Amygdala (tissue), 56 donors: ENCODE measurements around the gene GAL3ST3.

Source experiments
- DNase-seq, 56 donors: peaks; one replicate each; lab custom pipeline; 2025; lab: John Stamatoyannopoulos, UW

GAL3ST3 gene

DNA sequence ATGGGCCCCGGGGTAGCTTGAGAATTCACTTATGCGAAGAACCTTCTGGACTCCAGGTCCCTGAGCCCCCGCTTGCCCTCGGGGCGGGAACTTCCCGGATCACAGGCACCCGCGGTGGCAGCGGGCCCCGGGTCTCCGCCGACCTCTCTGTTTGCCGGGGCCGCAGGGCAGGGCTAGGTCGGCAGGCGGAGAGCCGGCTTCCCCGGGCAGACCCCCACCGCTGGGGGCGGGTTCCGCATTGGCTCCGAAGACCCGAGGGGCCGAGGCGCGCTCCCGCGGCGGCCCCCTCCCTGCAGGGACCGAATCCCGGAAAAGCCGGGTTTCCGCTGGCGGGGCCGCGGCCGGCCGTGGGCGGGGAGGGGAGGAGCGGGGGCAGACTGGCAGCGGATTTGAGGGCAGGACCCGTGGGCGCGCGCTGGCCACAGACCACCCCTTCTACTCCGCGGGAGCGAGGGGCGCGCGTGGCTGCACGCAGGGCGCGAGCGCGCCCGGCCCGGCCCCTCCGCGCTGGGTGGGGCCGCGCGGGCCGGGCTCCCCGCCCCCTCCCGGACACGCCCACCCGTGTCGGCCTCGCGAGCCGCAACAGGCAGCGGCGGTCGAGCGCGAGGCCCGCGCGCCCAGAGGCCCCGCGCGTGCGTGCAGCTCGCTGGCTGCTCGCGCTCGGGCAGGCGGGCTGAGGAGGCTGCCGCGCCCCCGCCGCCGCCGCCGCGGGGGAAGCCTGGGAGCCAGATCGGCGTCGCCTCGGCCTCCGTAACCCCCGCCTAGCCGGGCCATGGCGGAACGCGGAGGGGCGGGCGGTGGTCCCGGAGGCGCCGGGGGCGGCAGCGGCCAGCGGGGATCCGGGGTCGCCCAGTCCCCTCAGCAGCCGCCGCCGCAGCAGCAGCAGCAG is 21.0 kb upstream of the GAL3ST3 start, which contains the start of gene PACS1:
Gene PACS1 (plus strand): TSS at position 558 of the 889 bp plus-strand sequence. CDS start 215 bp downstream, at position 773.
- DNase-seq: peak in 46 of 56 donors; percentile 23 to 85 (median 60)

DNA sequence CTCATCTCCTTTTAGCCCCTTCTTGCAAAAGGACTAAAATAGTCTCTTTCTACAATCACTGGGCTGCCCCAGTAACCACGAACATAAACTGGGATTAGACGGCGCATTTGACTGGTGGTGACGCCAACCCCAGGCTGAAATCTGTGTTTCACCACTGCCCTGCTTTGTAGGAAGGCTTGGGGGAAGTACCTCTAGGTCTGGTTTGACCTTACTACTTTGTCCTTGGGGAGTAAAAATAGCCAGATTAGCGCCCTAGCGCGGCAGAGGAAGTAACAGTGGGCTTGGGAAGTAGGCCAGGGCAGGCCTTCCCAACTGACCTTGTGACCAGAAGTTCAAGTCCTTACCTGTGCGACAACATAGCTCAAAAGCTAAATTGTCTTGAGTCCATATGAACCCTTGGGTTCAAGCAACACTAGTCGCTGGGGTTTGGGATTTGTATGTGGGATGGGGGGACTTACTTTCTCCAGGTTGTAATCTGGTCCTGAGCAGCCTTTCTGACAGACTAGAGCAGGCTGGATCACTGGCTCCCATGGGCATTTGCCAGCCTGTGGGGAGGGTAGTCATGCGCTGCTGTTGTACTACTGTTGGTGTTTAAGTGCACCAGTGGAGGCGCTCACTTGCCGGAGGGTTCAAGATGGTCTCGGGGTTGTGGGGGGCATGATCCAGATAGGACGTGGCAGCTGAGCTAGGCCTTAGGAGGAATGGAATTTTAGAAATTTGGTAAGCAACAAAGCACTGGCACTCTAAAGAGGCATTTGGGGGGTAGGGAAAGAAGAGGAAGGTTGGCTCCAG is 20.2 kb upstream of the GAL3ST3 start:
- peak in 24 of 56 donors; percentile 14 to 58 (median 47) for DNase-seq

DNA sequence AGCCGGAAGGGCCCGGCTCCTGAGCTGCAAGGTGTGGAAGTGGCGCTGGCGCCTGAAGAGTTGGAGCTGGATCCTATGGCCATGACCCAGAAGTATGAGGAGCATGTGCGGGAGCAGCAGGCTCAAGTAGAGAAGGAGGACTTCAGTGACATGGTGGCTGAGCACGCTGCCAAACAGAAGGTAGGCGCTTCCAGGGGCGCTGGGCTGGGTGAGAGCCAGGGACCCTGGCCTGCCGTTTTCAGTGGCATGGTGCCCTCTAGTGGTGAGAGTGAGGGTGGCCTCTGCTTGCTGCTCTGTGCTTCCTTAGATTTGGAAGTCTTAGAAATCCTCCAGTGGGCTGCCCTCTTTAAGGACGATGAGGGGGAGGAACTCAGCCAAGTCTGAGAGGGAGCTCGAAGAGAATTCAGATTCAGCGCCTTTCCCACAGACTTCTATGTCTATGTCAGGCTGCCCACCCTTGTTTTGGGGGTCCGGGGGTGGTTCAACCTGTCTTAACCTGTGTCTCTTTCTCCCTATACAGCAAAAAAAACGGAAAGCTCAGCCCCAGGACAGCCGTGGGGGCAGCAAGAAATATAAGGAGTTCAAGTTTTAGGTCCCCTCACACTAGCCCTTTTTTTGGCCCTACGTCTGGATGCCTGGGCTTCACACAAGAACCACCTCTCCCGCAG is 19.3 kb upstream of the GAL3ST3 start:
- peak in 42 of 56 donors; percentile 9 to 76 (median 38) for DNase-seq

DNA sequence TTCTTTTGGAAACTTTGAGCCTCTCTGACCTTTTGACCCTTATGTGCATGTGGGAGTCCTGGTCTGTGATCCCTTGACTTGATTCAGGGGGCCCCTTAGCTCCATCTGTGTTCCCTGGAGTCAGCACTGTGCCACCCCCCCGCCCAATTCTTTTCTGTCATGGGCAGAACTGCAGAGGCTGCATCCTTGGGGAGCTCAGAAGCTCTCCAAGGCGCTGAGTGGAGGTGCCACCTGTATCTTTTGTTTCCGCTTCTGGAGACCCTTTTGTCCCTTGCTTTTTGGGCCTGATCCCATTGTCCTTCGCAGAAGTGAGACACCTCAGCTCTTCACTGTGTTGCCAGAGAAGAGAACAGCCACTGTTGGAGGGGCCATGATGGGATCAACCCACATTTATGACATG is 18.7 kb upstream of the GAL3ST3 start:
- DNase-seq: no peak

DNA sequence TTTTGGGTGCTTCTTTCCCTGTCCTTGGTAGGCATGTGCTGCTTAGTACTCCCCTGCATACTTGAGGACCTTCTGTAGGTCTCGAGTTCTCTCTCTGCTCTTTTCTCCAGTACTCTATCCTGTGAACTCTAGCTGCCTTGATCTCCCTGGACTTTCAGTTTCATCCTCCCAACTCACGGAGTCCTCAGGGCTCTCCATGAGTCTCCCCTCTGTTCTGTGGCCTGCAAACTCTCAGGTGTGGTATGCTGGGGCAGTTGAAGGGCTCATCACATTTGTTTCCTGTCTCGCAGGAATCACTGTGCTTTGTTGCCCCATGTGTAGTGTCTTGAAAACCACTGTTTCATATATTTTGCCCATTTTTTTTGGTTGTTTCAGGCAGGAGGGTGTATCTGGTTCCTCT is 17.8 kb upstream of the GAL3ST3 start:
- no peak for DNase-seq

DNA sequence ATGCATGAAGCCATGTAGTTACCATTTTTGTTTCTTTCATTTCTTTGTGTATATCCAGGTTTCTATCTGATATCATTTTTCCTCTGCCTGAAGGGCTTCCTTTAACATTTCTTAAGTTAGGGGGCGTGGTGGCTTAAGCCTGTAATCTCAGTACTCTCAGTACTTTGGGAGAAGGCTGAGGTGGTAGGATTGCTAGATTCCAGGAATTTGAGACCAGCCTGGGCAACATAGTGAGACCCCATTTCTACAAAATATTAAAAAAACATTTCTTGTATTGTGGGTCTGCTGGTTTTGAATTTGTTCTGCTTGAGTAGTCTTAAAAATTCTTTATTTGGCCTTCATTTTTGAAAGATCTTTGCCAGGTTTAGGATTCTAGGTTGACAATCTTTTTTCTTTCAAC is 15.6 kb upstream of the GAL3ST3 start:
- DNase-seq: no peak

DNA sequence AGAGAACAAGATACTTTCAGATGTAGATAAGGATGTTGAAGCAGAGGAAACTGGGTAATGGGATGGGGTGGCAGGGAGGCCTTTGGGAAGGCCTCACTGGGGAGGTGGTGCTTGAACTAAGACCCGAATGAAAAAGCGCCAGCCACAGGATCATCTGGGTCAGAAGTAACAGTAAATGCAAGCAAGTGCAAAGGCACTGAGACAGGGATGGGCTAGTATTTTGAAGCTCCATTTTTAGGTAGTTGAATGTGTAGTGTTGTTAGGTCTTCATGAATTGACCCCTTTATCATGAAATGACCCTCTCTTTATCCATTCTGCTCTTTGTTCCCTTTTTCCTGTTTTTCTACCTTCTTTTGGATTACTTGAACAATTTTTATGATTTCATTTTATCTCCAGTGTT is 14.9 kb upstream of the GAL3ST3 start:
- DNase-seq: no peak

DNA sequence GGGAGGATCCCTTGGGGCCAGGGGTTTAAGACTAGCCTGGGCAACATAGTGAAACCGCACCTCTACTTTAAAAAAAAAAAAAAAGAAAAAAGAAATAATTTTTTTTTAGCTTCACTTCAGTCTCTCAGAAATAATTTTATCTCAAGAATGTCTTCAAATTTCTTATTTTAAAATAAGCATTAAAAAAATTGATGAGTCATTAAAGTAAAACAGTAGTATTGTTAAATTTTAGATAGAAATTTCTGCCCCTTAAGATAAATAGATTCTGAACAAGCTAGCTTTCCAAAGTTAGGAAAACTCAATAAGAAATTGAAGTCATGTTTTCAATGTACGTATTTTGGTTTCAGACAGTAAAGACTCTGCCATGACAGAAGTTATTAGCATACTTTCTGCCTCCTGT is 13.4 kb upstream of the GAL3ST3 start:
- DNase-seq: no peak

DNA sequence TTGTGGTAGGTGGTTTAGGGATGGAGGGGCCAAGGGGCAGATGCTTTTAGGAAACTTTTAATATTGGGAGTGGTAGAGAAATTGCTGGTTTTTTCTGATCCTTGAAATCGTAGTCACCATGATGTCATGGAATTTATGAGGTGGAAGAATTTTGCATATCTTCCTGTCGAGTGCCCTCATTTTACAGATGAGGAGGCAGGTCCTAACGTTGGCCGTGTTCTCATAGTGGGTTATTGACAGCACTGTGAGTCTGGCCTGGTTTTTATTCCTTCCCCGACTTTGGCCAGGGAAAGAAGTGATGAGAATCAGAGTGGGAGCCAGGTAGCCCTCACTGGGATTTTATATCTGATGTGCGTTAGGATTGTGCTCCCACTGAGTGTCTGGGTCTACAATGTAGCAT is 12.3 kb upstream of the GAL3ST3 start:
- no peak for DNase-seq

DNA sequence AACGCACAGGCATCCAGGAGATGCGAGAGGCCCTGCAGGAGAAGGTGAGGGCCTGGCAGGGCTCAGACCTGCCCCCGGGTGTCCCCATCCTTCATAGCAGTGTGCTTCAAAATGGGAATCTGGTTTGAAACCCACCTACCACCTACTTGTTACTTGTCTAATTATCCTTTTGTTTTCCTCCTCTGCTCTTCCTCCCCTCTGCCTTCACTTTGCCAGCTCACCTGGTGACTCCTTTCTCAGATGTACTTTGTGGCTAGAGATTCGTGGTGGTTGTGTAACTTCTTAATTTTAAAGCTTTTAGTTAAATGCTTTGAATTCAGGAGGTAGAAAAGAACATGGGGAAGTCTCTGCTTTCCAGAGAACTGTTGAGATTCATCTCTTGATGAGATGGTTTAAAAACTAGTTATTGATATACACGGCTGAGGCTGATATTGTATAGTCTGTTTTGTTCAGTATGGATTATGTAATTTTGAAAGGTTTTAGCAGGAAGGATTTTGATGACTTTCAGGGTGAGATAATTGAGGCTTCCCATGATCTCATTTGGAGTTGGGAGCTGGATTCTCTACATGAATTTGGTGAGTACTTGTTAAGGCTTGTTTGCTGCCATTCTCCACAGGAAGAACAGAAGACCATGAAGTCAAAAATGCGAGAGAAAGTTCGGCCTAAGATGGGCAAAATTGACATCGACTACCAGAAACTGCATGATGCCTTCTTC is 11.2 kb upstream of the GAL3ST3 start:
- no peak for DNase-seq

DNA sequence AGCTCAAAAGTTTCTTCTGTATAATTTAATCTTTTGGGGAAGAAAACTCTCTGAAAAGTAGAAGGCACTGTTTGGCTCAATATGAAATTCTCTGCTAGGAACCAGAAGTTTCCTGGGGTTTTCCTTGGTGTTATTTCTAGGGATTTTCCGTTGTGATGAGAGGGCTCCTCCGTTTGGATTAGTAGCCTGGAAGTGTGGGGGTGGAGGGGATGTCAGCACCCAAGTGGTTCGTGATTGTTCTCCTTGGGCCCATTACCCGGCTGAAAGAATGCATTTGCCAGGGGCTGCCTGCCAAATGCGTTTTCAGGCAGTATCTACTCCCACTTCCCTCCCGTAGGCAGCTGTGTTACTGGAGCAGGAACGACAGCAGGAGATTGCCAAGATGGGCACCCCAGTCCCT is 7.5 kb upstream of the GAL3ST3 start:
- no peak for DNase-seq

DNA sequence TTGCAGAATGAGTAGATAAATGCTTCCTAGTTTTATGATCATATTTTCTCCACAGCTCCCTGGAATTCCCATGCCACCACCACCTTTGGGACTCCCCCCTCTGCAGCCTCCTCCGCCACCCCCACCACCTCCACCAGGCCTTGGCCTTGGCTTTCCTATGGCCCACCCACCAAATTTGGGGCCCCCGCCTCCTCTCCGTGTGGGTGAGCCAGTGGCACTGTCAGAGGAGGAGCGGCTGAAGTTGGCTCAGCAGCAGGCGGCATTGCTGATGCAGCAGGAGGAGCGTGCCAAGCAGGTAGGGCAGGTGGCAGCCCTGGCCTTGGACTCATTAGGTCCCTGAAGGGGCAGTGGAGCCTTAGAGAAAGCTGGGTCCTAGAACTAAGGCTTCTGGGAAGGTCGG is 6.1 kb upstream of the GAL3ST3 start:
- no peak for DNase-seq

DNA sequence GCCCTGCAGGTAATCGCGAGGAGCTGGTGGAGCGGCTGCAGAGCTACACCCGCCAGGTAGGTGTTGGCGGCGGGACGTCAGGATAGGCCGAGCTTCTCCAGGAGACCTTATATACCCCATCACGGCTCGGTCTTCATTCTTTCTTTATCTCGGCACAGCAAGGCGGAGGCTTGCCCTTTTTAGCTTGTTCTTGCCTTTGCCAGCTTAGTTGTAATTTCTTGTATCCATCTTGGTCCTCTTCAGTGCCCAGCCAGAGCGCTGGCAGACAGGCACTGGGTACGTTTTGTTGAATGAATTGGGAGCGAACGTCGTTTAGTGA is 3.7 kb upstream of the GAL3ST3 start:
- no peak for DNase-seq

DNA sequence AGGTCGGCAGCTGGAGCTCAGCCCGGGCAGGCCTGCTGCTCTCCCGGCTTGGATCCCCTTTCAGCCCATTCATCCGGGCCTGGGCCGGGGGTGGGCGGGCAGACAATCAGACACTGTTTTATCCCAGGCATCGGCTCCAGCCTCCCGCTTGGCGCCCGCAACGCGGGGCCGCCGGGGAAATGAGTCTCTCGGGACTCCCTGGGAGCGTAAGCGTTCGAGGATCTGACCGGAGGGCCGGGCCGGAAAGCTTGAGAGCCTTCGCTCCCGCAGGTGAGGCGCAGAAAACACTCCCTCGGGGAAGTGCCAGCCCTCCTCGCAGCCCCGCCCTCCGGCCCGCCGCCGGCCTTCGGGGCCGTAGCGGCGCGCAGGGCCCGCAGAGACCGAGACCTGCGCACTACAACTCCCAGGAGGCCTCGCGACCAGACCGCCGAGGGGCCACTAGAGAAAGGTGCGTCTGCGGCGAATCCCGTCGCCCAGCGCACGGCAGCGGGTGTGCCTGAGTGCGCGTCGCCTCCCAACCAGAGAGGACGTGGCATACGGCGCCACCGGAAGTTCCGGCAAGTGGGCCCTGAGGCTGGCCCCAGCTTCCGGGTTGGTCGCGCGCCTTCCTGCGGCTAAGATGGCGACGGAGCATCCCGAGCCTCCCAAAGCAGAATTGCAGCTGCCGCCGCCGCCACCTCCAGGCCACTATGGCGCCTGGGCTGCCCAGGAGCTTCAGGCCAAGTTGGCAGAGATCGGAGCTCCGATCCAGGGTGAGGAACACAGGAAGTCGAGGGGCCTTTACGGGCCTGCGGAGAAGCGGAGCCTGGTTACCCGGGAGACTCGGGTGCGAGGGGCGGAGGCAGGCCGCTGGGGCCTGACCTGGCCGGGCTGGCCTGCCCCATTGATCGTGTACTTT is 3.1 kb upstream of the GAL3ST3 start, which contains the start of gene SF3B2:
Gene SF3B2 (plus strand): TSS at position 599 of the 898 bp plus-strand sequence. CDS start 21 bp downstream, at position 620.
- peak; percentile 81 to 99 (median 97) for DNase-seq

DNA sequence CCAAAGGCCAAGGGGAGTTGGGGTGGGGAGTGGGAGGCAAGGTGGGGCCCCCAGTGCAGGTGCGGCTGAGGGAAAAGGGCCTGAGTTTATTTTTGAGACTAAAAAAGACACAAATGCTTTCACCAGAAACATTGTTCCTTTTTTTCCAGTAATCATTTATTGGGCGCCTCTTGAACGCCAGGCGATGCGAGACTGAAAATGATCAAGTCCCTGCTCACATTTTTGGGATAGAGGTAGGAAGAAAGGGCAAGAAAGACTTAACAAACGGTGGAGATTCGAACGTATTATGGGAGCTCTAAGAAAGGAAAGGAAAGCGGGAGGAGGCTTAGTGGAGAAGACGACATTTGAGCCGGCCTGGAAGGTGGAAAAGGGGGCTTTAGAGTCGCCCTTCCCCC is 2.4 kb upstream of the GAL3ST3 start:
- peak in 1 of 56 donors; percentile 31 for DNase-seq

DNA sequence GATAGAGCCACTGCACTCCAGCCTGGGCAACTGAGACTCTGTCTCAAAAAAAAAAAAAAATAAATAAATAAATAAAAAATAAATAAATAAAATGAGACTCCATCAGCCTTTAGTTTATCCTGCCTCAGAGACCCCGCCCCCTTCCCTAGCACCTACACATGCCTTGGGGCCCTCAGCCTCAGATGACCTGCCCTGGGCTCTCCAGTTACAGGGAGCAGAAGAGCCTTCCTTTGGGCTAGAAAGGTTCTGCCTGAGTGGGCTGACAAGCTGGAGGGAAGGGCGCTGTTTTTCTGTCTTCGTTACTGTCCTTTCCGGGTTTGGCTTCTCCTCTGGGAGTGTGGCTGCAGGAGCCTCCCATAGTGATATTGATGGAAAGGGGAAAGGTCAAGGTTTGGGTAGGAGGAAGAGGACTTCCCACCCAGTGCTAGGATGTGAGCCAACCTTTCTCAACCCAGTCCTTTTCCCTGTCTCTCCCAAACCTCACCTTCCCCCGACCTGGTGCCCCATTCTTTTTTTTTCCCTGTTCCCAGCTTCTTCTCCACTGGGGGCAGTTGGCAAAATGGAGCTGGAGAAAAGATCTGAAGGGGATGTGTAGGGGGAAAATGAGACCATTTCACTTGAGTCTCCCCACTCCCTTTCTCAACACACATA is 1.7 kb upstream of the GAL3ST3 start:
- no peak for DNase-seq

DNA sequence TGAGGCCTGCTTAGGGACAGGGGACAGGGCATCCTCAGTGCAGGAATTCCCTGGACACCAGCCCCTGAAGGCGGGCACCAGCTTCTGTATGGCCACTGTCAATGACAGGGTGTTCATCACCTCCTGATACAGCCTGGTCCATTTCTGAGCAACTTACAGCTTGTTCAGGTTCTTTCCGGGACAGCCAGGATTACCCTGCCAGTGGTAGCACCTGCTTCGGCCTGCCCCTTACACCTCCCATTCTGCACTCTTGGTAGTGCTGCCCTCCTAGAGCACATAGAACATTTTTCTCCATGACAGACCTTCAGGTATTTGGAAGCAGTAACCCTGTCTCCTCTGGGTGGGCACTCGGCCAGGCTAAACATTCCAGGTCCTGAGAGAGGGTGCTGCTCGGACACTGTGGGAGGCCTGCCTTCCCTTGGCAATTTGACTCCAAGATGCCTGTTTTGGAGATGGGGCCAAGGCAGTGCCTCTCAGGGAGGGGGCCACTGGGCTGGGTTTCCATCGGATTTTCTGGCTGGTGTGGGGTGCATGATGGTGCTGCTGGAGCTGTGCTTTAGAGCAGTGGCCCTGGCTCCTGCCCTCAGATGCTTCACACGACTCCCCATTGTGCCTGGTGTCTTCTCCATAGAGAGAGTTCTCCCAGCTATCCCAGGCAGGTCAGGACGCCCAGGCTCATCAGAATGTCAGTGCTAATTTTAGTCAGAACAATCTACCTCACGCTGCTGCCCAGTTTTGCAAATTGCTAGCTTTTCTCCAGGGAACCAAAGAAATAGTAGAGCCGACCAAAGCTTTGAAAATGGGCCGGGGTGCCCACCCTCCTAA is 1.2 kb downstream of the GAL3ST3 start:
- no peak for DNase-seq

DNA sequence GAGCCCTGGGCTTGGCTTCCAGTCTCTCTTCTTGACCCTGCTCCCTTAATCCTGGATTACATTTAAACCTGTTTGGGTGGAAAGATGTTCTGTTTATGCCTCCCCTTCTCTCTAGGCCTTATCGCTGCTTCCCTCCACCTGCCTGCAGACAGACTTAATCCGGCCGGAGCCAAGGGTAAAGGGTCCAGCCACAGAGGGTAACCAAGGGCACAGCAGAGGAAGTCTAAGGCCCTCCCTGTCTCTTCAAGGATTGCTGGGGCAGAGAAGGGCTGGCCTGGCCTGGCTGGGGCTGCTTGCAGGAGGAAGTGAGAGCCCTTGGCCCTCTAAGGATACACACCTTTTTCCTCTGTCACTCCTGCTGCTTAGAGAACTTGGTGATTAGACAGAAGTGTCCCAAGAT is 2.1 kb downstream of the GAL3ST3 start:
- no peak for DNase-seq
